ENCODE measurements around the gene ARHGDIA.
A peak's percentile ranks its signal among the peaks of the same experiment; 100 is the strongest.

ARHGDIA gene

DNA sequence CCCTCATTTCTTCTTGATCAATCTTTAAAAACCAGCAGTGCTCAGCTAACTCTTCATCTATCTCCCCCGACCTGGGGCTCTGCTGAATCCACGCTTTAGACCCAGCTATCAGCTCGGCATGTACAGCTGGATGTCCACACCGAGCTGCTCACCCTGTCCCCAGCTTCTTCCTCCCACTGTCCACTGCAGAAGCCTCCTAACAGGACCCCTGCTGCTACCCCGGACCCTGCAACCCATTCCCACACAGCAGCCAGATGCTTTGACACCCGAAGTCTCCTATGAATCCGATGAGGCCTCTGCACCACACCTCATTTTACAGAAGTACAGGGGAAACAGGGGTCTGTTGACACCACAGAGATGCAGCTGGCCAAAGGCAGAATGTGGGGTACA lies 53.4 kb downstream of the ARHGDIA start:
- no peak for DNase-seq (ENCODE audit: low spot score)
- Histone ChIP-seq H3K9ac (ENCODE audit: low read depth, low read length, poor library complexity) (no peak overlapping the region), H4K91ac (ENCODE audit: low read depth, low read length, poor library complexity) (peak overlapping the region; percentile 72), H4K8ac (ENCODE audit: low read depth, low read length) (no peak overlapping the region), H2BK5ac (ENCODE audit: low read length) (no peak overlapping the region), H3K9me3 (replicated peaks in 1 of 2; ENCODE audit: control insufficient read depth in 2 of 2, insufficient read depth in 1 of 2, low read depth in 1 of 2, low read length in 2 of 2) (no peaks in the 10 kb centered on the region), H3K79me1 (ENCODE audit: low read depth, low read length) (peaks cover 2% of the 10 kb centered on the region), H3K18ac (ENCODE audit: low read length) (no peak overlapping the region), H3K4me1 (ENCODE audit: control insufficient read depth in 2 of 2, insufficient read depth in 1 of 2, low read depth in 1 of 2, low read length in 2 of 2) (peaks cover 3 to 8% of the 10 kb centered on the region in 2 donors), H3K23ac (ENCODE audit: low read depth, low read length, poor library complexity) (peak overlapping the region; percentile 55), H2BK12ac (ENCODE audit: low read length) (no peak overlapping the region), H3K27ac (replicated peaks; ENCODE audit: low read length) (no peak overlapping the region), H3K27me3 (ENCODE audit: control insufficient read depth in 3 of 3, insufficient read depth in 3 of 3, low read depth in 1 of 3, low read length in 3 of 3) (peaks cover 0 to 4% (median 0%) of the 10 kb centered on the region in 3 experiments), H3K36me3 (replicated peaks in 1 of 2; ENCODE audit: control insufficient read depth in 2 of 2, insufficient read depth in 2 of 2, low read length in 2 of 2) (peaks cover 3 to 10% of the 10 kb centered on the region in 2 donors), H3K14ac (ENCODE audit: low read length) (peak overlapping the region; percentile 71), H2AFZ (ENCODE audit: low read length) (peak overlapping the region; percentile 54), H3K4ac (ENCODE audit: low read length) (peak overlapping the region; percentile 84), H3K4me3 (ENCODE audit: low read length in 2 of 2) (no peak overlapping the region), H2AK5ac (ENCODE audit: low read depth, low read length) (no peak overlapping the region), H2BK120ac (ENCODE audit: low read depth, low read length) (no peak overlapping the region), H3K4me2 (ENCODE audit: insufficient read depth, low read length, poor library complexity, severe bottlenecking) (no peak overlapping the region), H2BK15ac (ENCODE audit: low read length) (no peak overlapping the region)
- WGBS, 2 donors (ENCODE audit: extremely low coverage in 2 of 2, insufficient read length in 2 of 2, insufficient replicate concordance in 1 of 2) = no CpG with 5 or more reads among the region's 7 CpGs
